Ectodermal cell (in vitro differentiated cells): ENCODE data around the gene VWA3A.
A peak's percentile ranks its signal among the peaks of the same experiment; 100 is the strongest.

ENCODE experiments used
- H3K27ac ChIP-seq: 2 replicates; pipeline ENCODE4 v1.7.0; 2013; ENCODE audit warnings: mild to moderate bottlenecking, low read depth, low read length; ENCODE audit not compliant: insufficient read depth, poor library complexity, severe bottlenecking
- H3K27me3 ChIP-seq: 2 replicates; pipeline ENCODE4 v1.7.0; 2013; ENCODE audit warnings: mild to moderate bottlenecking, low read length; ENCODE audit not compliant: insufficient read depth, control insufficient read depth, poor library complexity, severe bottlenecking
- H3K36me3 ChIP-seq: one replicate; pipeline ENCODE4 v1.7.0; 2013; ENCODE audit warnings: low read length; ENCODE audit not compliant: control insufficient read depth, insufficient read depth
- H3K4me1 ChIP-seq: one replicate; pipeline ENCODE4 v1.7.0; 2013; ENCODE audit warnings: low read length; ENCODE audit not compliant: control insufficient read depth, insufficient read depth
- H3K4me3 ChIP-seq: 2 replicates; pipeline ENCODE4 v1.7.0; 2013; ENCODE audit warnings: low read depth, low read length, control low read depth; ENCODE audit not compliant: insufficient read depth
- H3K9me3 ChIP-seq: 2 replicates; pipeline ENCODE4 v1.7.0; 2013; ENCODE audit warnings: mild to moderate bottlenecking, low read length, moderate library complexity; ENCODE audit not compliant: control insufficient read depth
- WGBS, 2 experiments: methylation state at CpG; one replicate each; pipeline ENCODE4 v1.1.7; 2013; ENCODE audit warnings: missing lambda C conversion rate in 2 of 2; 5-methylcytosine and 5-hydroxymethylcytosine counted together

VWA3A gene

DNA sequence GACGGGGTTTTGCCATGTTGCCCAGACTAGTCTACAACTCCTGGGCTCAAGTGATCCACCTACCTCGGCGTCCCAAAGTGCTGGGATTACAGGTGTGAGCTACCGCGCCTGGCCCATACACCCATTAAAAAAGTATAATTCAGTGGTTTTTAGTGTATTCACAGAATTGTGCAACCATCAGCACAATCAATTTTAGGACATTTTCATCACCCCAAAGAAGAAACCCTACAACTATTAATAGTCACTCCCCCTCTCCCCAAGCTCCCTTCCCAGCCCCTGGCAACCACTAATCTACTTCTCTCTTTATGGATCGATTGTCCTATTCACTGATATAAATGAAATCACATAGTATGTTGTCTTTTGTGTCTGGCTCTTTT, 109.9 kb downstream of the VWA3A start:
- no peak overlapping the region for H3K4me3 ChIP-seq
- H3K27me3 ChIP-seq, result peaks cover 4% of the 10 kb centered on the region
- no peaks in the 10 kb centered on the region for H3K4me1 ChIP-seq
- no peaks in the 10 kb centered on the region for H3K9me3 ChIP-seq
- WGBS, 2 experiments, result 91 to 93% methylated on average over 5 to 6 of the region's 6 CpGs
- H3K27ac ChIP-seq, result no peak overlapping the region
- H3K36me3 ChIP-seq, result no peaks in the 10 kb centered on the region

DNA sequence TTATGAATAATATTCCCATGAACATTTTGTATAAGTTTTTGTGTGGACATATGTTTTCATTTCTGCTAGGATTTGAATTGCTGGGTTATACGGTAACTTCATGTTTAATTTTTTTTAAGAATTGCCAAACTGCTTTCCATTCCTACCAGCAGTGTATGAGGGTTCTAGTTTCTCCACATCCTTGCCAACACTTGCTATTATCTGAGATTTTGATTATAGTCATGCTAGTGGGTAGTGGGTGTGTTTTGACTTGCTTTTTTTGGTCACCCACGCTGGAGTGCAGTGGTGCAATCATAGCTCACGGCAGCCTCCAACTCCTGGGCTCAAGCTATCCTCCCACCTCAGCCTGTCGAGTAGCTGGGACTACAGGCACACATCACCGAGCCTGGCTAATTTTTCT, 110.8 kb downstream of the VWA3A start:
- Histone ChIP-seq H3K9me3 (no peaks in the 10 kb centered on the region), H3K4me3 (no peak overlapping the region), H3K27ac (no peak overlapping the region), H3K27me3 (peaks cover 10% of the 10 kb centered on the region), H3K36me3 (no peaks in the 10 kb centered on the region), H3K4me1 (no peaks in the 10 kb centered on the region)
- 85 to 93% methylated on average over 5 of the region's 5 CpGs for WGBS, 2 experiments

DNA sequence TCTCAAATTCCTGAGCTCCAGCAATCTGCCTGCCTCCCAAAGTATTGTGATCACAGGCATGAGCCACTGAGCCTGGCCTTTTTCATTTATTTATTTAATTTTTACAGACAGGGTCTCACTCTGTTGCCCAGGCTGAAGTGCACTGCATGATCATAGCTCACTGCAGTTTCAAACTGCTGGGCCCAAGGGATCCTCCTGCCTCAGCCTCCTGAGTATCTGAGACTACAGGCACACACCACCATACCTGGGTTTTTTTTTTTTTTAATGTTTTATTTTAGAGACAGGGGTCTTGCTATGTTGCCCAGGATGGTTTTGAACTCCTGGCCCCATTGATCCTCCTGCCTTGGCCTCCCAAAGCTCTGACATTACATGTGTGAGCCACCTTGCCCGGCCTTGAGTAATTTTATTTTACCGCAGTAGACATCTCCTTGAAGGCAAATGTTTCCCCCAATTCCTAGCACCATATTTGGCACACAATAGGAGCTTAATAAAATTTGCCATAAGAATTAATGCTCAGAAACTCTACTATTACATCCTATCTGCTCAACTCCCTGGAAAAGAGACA, 111.8 kb downstream of the VWA3A start:
- H3K9me3 ChIP-seq, result no peaks in the 10 kb centered on the region
- no peaks in the 10 kb centered on the region for H3K36me3 ChIP-seq
- peaks cover 10% of the 10 kb centered on the region for H3K27me3 ChIP-seq
- WGBS, 2 experiments, result 97 to 98% methylated on average over 2 of the region's 2 CpGs
- H3K4me1 ChIP-seq, result no peaks in the 10 kb centered on the region
- no peak overlapping the region for H3K4me3 ChIP-seq
- no peak overlapping the region for H3K27ac ChIP-seq

DNA sequence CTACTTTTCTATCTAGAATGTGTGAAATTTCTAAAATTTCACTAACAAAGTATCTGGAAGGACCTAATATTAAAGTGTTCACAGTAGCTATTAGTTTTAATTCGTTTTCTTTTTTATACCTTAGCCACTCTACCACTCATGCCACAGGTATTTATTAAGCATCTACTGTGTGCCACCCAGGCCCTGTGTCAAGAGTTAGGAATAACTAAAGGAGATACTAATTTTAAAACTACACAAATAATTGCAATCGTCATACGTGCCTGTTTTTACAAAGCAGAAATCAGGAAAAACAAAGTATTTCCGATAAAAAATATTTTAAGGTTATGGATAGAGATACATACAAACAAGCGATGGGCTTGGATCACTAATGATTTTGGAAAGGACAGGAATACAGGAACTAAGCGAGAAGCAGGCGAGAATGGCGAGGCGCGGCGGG, 113.3 kb downstream of the VWA3A start:
- H3K27ac ChIP-seq, result no peak overlapping the region
- H3K27me3 ChIP-seq, result peaks cover 10% of the 10 kb centered on the region
- 33 to 35% methylated on average over 10 to 11 of the region's 11 CpGs for WGBS, 2 experiments
- H3K9me3 ChIP-seq, result no peaks in the 10 kb centered on the region
- H3K4me3 ChIP-seq, result peak overlapping the region; percentile 81
- no peaks in the 10 kb centered on the region for H3K36me3 ChIP-seq
- H3K4me1 ChIP-seq, result no peaks in the 10 kb centered on the region

DNA sequence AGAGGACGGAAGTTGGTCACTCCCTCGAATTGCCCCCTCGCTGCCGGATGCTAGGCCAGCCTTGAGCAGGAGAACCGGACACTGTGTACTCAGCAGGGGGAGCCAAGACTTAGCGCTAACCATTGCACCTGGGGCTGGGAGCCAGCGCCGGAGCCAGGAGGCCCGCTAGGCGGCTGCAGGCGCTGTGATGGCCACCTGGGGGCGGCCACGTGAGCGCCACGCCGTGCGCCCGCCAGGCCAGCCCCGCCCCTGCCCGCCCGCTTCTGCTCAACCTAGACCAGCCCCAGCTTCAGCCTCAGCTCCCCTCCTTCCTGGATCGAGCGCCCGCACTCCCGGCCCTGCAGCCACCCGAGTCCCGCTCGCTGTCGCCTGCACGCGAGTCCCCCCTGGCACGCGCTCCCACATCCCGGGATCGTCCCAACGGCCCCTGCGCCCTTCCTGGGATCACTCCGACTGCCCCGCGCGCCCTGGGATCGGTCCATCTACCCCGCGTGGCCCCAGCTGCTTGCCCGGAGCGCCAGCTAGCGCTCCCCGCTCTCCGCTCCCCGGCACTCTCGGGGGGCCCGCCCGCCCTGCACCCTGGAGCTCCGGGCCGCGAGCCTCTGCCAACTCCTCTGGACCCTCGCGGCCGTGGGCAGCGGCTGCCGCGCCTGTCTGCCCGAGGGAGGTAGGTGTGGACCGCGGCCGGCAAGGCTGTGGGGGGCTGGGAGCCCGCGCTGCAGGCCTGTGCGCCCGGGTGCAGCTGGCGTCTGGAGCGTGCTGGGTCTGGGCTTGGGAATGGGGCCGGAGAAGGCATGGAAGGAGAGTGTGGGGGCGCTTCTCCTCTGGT, 113.9 kb downstream of the VWA3A start, which contains the start of gene EEF2K:
EEF2K (plus strand) TSS at position 266 of the 829 bp plus-strand sequence. CDS start 19,452 bp downstream, outside the sequence.
- peak within 1 kb of the TSS; percentile 81 for H3K4me3 ChIP-seq
- H3K9me3 ChIP-seq, result no peaks in the 10 kb centered on the region
- no peak within 1 kb of the TSS for H3K27ac ChIP-seq
- H3K27me3 ChIP-seq, result peaks cover 10% of the 10 kb centered on the region
- WGBS, 2 experiments, result 0% methylated on average over 74 of the region's 74 CpGs
- no peaks in the 10 kb centered on the region for H3K4me1 ChIP-seq
- no peaks in the 10 kb centered on the region for H3K36me3 ChIP-seq
